SK-N-SH (cell line): ENCODE results near the gene ERN1. TPM values are rescaled to one million over a fixed set of nuclear protein-coding genes. Genes with fewer than 3 reads are reported as not detected.
A peak's percentile ranks its signal among the peaks of the same experiment; 100 is the strongest.

Experiments used
- CTCF ChIA-PET: fragments of 300-600, 350-600 bp; formaldehyde crosslinking; extraction: SDS; loops from one replicate; lab custom pipeline; 2021; lab: Yijun Ruan, JAX
- POLR2A ChIA-PET: fragments of 350-600 bp; sonication (Branson Sonifier 250); formaldehyde crosslinking; extraction: SDS; loops from one replicate; lab custom pipeline; 2020; ENCODE audit warnings: antibody characterized with exemption, inconsistent platforms; lab: Yijun Ruan, JAX
- DNase-seq: peaks from one replicate; pipeline ENCODE4 v3.0.0; 2012
- H2AFZ ChIP-seq: fragments of 200-600 bp; sonication (generic); 2 replicates; pipeline ENCODE4 v1.8.1; 2016; ENCODE audit warnings: antibody characterized with exemption, mild to moderate bottlenecking, low read depth
- H3F3A ChIP-seq: fragments of 200-600 bp; sonication (generic); replicated peaks from 2 replicates; pipeline ENCODE3; 2016; ENCODE audit warnings: antibody characterized with exemption, mild to moderate bottlenecking; ENCODE audit not compliant: insufficient read depth
- H3K27ac ChIP-seq, 2 experiments: fragments of 200-500 bp in 1 of 2; fragments of 200-600 bp in 1 of 2; sonication (Bioruptor generic) in 1 of 2; sonication (generic), shearing (Covaris generic) in 1 of 2; 2 replicates each; pipeline versions ENCODE4 v1.5.1 to v1.6.1; 2014 to 2016; ENCODE audit warnings: low read depth in 2 of 2, inconsistent platforms in 1 of 2, low read length in 1 of 2, mild to moderate bottlenecking in 1 of 2, mixed read lengths in 1 of 2
- H3K27me3 ChIP-seq: fragments of 200-600 bp; sonication (generic), shearing (Covaris generic); 2 replicates; pipeline ENCODE4 v1.6.1; 2016; ENCODE audit warnings: mixed run types; ENCODE audit not compliant: insufficient read depth
- H3K36me3 ChIP-seq, 2 experiments: fragments of 200-500 bp in 1 of 2; fragments of 200-600 bp in 1 of 2; sonication (Bioruptor generic) in 1 of 2; sonication (generic) in 1 of 2; replicated peaks in 1 of 2; 2 replicates each; pipeline versions ENCODE3 to v1.5.1; 2014 to 2016; ENCODE audit warnings: low read length in 1 of 2, mild to moderate bottlenecking in 1 of 2; ENCODE audit not compliant: insufficient read depth in 2 of 2, control insufficient read depth in 1 of 2
- H3K4me1 ChIP-seq, 2 experiments: fragments of 200-500 bp in 1 of 2; fragments of 200-600 bp in 1 of 2; sonication (Bioruptor generic) in 1 of 2; sonication (generic), shearing (Covaris generic) in 1 of 2; 2 replicates each; pipeline versions ENCODE4 v1.5.1 to v1.6.1; 2014 to 2016; ENCODE audit warnings: low read depth in 1 of 2, low read length in 1 of 2, mixed run types in 1 of 2; ENCODE audit not compliant: insufficient read depth in 2 of 2, control insufficient read depth in 1 of 2
- H3K4me2 ChIP-seq: fragments of 200-600 bp; sonication (generic), shearing (Covaris generic); 2 replicates; pipeline ENCODE4 v1.6.1; 2017; ENCODE audit warnings: mixed run types
- H3K4me3 ChIP-seq, 2 experiments: fragments of 200-500 bp in 1 of 2; fragments of 200-600 bp in 1 of 2; sonication (Bioruptor generic) in 1 of 2; sonication (generic), shearing (Covaris generic) in 1 of 2; 2 replicates each; pipeline versions ENCODE4 v1.5.1 to v1.8.1; 2014 to 2016; ENCODE audit warnings: low read depth in 2 of 2, inconsistent platforms in 1 of 2, low read length in 1 of 2, mild to moderate bottlenecking in 1 of 2, mixed read lengths in 1 of 2, moderate library complexity in 1 of 2
- H3K79me2 ChIP-seq: fragments of 200-600 bp; sonication (generic); 2 replicates; pipeline ENCODE4 v1.8.1; 2017; ENCODE audit warnings: mild to moderate bottlenecking; ENCODE audit not compliant: insufficient read depth
- H3K9ac ChIP-seq: fragments of 200-600 bp; sonication (generic); 2 replicates; pipeline ENCODE4 v1.6.1; 2017; ENCODE audit warnings: mixed run types
- H3K9me2 ChIP-seq: fragments of 200-600 bp; sonication (generic); 2 replicates; pipeline ENCODE4 v1.6.1; 2017; ENCODE audit warnings: mixed run types
- H3K9me3 ChIP-seq: fragments of 200-600 bp; sonication (generic); 2 replicates; pipeline ENCODE4 v1.6.1; 2017; ENCODE audit warnings: mixed run types, mild to moderate bottlenecking, moderate library complexity
- H4K20me1 ChIP-seq: fragments of 200-600 bp; sonication (generic); 2 replicates; pipeline ENCODE4 v1.6.1; 2017; ENCODE audit warnings: mild to moderate bottlenecking, mixed run types; ENCODE audit not compliant: insufficient read depth
- CHD2 ChIP-seq: fragments of 150-350 bp; IDR thresholded peaks from 2 replicates; pipeline ENCODE4 v1.6.1; 2018; ENCODE audit warnings: low read length; ENCODE audit not compliant: partially characterized antibody
- CTCF ChIP-seq: fragments of 200-600 bp; sonication (generic); IDR thresholded peaks from 2 replicates; pipeline ENCODE4 v1.6.1; 2017; ENCODE audit warnings: antibody characterized with exemption, mild to moderate bottlenecking, moderate library complexity
- EP300 ChIP-seq, 2 experiments: IDR thresholded peaks; 2 replicates each; pipeline versions ENCODE4 v1.4.0 to v1.6.1; 2012; ENCODE audit warnings: borderline replicate concordance in 1 of 2, low read depth in 1 of 2, low read length in 1 of 2
- EZH2phosphoT487 ChIP-seq: fragments of 200-600 bp; sonication (generic); IDR thresholded peaks from 2 replicates; pipeline ENCODE4 v1.6.1; 2017; ENCODE audit warnings: low read depth, mixed run types, mild to moderate bottlenecking, antibody characterized with exemption, moderate library complexity, borderline replicate concordance
- FOXM1 ChIP-seq: IDR thresholded peaks from 2 replicates; pipeline ENCODE4 v1.4.0; 2012; ENCODE audit warnings: low read depth, mild to moderate bottlenecking
- GABPA ChIP-seq: IDR thresholded peaks from 2 replicates; pipeline ENCODE4 v1.4.0; 2012; ENCODE audit warnings: low read depth, mild to moderate bottlenecking
- IRF3 ChIP-seq: fragments of 150-350 bp; IDR thresholded peaks from 2 replicates; pipeline ENCODE4 v1.6.1; 2016; ENCODE audit warnings: mild to moderate bottlenecking, low read depth, low read length
- MXI1 ChIP-seq: IDR thresholded peaks from 2 replicates; pipeline ENCODE4 v1.6.1; 2012; ENCODE audit warnings: mild to moderate bottlenecking, low read depth, low read length, improper control_type of control experiment
- RAD21 ChIP-seq: IDR thresholded peaks from 2 replicates; pipeline ENCODE4 v1.6.1; 2012; ENCODE audit warnings: mild to moderate bottlenecking, low read length
- SMC3 ChIP-seq: IDR thresholded peaks from 2 replicates; pipeline ENCODE4 v1.6.1; 2012; ENCODE audit warnings: low read depth, low read length, improper control_type of control experiment
- WGBS: methylation state at CpG from one replicate; pipeline ENCODE4 v1.1.6; 2017; ENCODE audit warnings: low lambda C conversion rate; 5-methylcytosine and 5-hydroxymethylcytosine counted together
- polyA plus RNA-seq, 3 experiments: library from polyadenylated mRNA; depleted of rRNA; stranded (reverse); fragments of >200 nt; gene quantifications; 2 replicates each; pipeline ENCODE4 v1.2.3, GENCODE V29; 2012

The ERN1 gene
- polyA plus RNA-seq, 1 of the 3 experiments (the other 2 are of a cell fraction), result 7.3 TPM

DNA sequence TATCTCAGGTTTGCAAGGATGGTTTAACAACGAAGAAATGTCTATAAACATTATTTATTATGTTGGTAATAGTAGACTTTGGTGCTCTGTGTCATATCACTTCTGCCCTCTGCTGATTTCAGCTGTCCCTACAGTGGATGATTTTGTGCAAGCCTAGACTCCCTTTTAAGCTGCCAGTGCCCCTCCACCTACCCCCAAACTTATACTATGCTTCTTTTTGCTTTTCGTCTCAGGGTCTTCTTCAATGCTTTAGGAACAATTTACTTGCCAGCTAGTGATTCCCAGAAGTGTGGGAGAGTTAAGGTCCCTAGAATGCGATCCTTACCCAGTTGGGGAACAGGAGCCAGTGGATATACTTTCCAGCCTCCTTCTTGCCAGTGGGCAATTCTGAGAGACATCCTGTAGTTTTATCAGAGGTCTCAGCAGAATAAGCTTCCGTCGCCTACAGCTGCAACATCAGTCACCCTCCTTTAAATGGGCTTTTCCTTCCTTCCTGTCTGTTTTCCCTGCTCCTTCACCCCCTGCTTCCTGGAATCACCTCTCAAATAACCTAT is 113.6 kb downstream of the ERN1 start:
- H3K9me2 ChIP-seq, result no peaks in the 10 kb centered on the region
- DNase-seq, result peak; percentile 23
- H3K4me1 ChIP-seq, result no peaks in the 10 kb centered on the region
- no peaks in the 10 kb centered on the region for H4K20me1 ChIP-seq
- POLR2A ChIA-PET, result no interaction called here
- no peak overlapping the region for H3K9ac ChIP-seq
- CTCF ChIA-PET, result interaction anchor here (0.6 to 17.1 kb wide), 16 partner anchors 10 to 1492 kb away, joined by 3 to 810 read pairs (median 4); partner anchors contain the start of genes CSHL1, ERN1 and GH1
- H3K9me3 ChIP-seq, result no peaks in the 10 kb centered on the region
- H3K36me3 ChIP-seq, result no peaks in the 10 kb centered on the region
- 57% methylated on average over 5 of the region's 5 CpGs for WGBS
- peak; percentile 36 for TF ChIP-seq CTCF
- 0 out of 2 replicates have a peak, but pooled peaks have one; percentile 23 for TF ChIP-seq SMC3
- TF ChIP-seq EZH2phosphoT487, result no peak
- TF ChIP-seq FOXM1, result no peak
- no peak for TF ChIP-seq IRF3
- TF ChIP-seq RAD21, result peak; percentile 41
- no peak overlapping the region for H2AFZ ChIP-seq
- no peak overlapping the region for H3K4me3 ChIP-seq
- H3K4me2 ChIP-seq, result no peak overlapping the region
- no peak overlapping the region for H3K27ac ChIP-seq
- no peaks in the 10 kb centered on the region; the same call in 1 of the 2 replicates for H3K27me3 ChIP-seq
- no peaks in the 10 kb centered on the region for H3F3A ChIP-seq
- no peaks in the 10 kb centered on the region for H3K79me2 ChIP-seq

DNA sequence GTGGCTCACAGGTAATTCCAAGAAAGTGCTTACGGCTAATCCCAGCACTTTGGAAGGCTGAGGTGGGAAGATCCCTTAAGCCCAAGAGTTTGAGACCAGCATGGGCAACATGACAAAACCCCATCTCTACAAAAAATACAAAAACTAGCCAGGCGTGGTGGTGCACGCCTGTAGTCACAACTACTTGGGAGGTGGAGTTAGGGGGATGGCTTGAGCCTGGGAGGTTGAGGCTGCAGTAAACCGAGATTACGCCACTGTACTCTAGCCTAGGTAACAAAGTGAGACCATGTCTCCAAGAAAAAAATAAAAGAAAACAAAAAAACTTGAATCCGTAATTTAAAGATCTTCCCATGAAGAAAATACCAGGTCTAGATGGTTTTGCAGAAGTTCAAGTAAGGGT is 114.5 kb downstream of the ERN1 start:
- Histone ChIP-seq H3K9me3 (no peaks in the 10 kb centered on the region), H3K9ac (no peak overlapping the region), H3K36me3 (no peaks in the 10 kb centered on the region), H3K9me2 (no peaks in the 10 kb centered on the region), H3K27ac (no peak overlapping the region), H2AFZ (no peak overlapping the region), H3F3A (no peaks in the 10 kb centered on the region), H3K4me2 (no peak overlapping the region), H3K4me1 (no peaks in the 10 kb centered on the region), H3K27me3 (no peaks in the 10 kb centered on the region; the same call in 1 of the 2 replicates), H3K4me3 (no peak overlapping the region), H4K20me1 (no peaks in the 10 kb centered on the region), H3K79me2 (no peaks in the 10 kb centered on the region)
- no peak for TF ChIP-seq FOXM1
- no peak for TF ChIP-seq EP300 (IDR thresholded peaks at IDR 0.05; ENCODE audit: borderline replicate concordance in 1 of 2, low read depth in 1 of 2, low read length in 1 of 2)
- TF ChIP-seq CHD2, result no peak
- no peak for TF ChIP-seq GABPA
- no peak for TF ChIP-seq MXI1
- POLR2A ChIA-PET, result no interaction called here
- WGBS, result 82% methylated on average over 6 of the region's 6 CpGs
- DNase-seq, result no peak
- CTCF ChIA-PET, result no interaction called here
